KMS-11 (cell line): ENCODE data around the gene MEF2D.

ENCODE experiments used
- H2AFZ ChIP-seq: fragments of 200-600 bp; sonication (generic); 2 replicates; pipeline ENCODE4 v1.6.1; 2016; ENCODE audit warnings: antibody characterized with exemption, mixed run types, low read depth
- H3K27ac ChIP-seq: fragments of 200-600 bp; sonication (generic); 2 replicates; pipeline ENCODE4 v1.6.1; 2016; ENCODE audit warnings: mild to moderate bottlenecking, mixed run types
- H3K27me3 ChIP-seq: fragments of 200-600 bp; sonication (generic); 2 replicates; pipeline ENCODE4 v1.6.1; 2017; ENCODE audit warnings: mild to moderate bottlenecking, low read depth, mixed run types, moderate library complexity; ENCODE audit not compliant: insufficient read depth
- H3K36me3 ChIP-seq: fragments of 200-600 bp; sonication (generic); 2 replicates; pipeline ENCODE4 v1.6.1; 2017; ENCODE audit warnings: mild to moderate bottlenecking, mixed run types; ENCODE audit not compliant: insufficient read depth
- H3K4me1 ChIP-seq: fragments of 200-600 bp; sonication (generic); 2 replicates; pipeline ENCODE4 v1.6.1; 2016; ENCODE audit warnings: mild to moderate bottlenecking, low read depth, mixed run types; ENCODE audit not compliant: poor library complexity, severe bottlenecking
- H3K4me2 ChIP-seq: fragments of 200-600 bp; sonication (generic); 2 replicates; pipeline ENCODE4 v1.7.0; 2016; ENCODE audit warnings: mild to moderate bottlenecking, mixed run types
- H3K4me3 ChIP-seq: fragments of 200-600 bp; sonication (generic); IDR thresholded peaks from 2 replicates; pipeline ENCODE4 v1.6.1; 2017; ENCODE audit warnings: low read depth, low read length, mixed read lengths; ENCODE audit not compliant: insufficient read depth
- H3K79me2 ChIP-seq: fragments of 200-600 bp; sonication (generic); 2 replicates; pipeline ENCODE4 v1.6.1; 2016; ENCODE audit warnings: low read depth, mixed run types; ENCODE audit not compliant: insufficient read depth
- H3K9ac ChIP-seq: fragments of 200-600 bp; sonication (generic); 2 replicates; pipeline ENCODE4 v1.6.1; 2016; ENCODE audit warnings: mild to moderate bottlenecking, mixed run types
- H4K20me1 ChIP-seq: fragments of 200-600 bp; sonication (generic); 2 replicates; pipeline ENCODE4 v1.6.1; 2016; ENCODE audit warnings: mild to moderate bottlenecking, mixed run types; ENCODE audit not compliant: insufficient read depth
- CTCF ChIP-seq: fragments of 200-600 bp; sonication (generic); conservative IDR thresholded peaks from 2 replicates; pipeline ENCODE4 v1.6.1; 2017; ENCODE audit warnings: low read depth, mild to moderate bottlenecking, antibody characterized with exemption, low read length, moderate library complexity, mixed read lengths

MEF2D gene

GRCh38 chr1:156423422-156424352, 76.9 kb downstream of the MEF2D start:
- Histone ChIP-seq H3K9ac (no peak overlapping the region), H4K20me1 (no peaks in the 10 kb centered on the region), H3K4me3 (no peak overlapping the region), H3K27ac (no peak overlapping the region), H3K27me3 (peaks cover 100% of the 10 kb centered on the region), H3K4me1 (peaks cover 22% of the 10 kb centered on the region), H3K4me2 (no peak overlapping the region), H3K36me3 (no peaks in the 10 kb centered on the region), H2AFZ (no peak overlapping the region), H3K79me2 (no peaks in the 10 kb centered on the region)
- no peak for TF ChIP-seq CTCF

GRCh38 chr1:156422602-156423091, 77.9 kb downstream of the MEF2D start:
- Histone ChIP-seq H3K36me3 (no peaks in the 10 kb centered on the region), H3K4me2 (no peak overlapping the region), H2AFZ (no peak overlapping the region), H3K9ac (no peak overlapping the region), H3K27me3 (peaks cover 100% of the 10 kb centered on the region), H4K20me1 (no peaks in the 10 kb centered on the region), H3K79me2 (no peaks in the 10 kb centered on the region), H3K27ac (no peak overlapping the region), H3K4me3 (no peak overlapping the region), H3K4me1 (peaks cover 22% of the 10 kb centered on the region)
- no peak for TF ChIP-seq CTCF

GRCh38 chr1:156421939-156422601, 78.5 kb downstream of the MEF2D start:
- H3K9ac ChIP-seq: no peak overlapping the region
- H3K4me1 ChIP-seq: peaks cover 22% of the 10 kb centered on the region
- no peak for TF ChIP-seq CTCF
- H4K20me1 ChIP-seq: no peaks in the 10 kb centered on the region
- H3K36me3 ChIP-seq: no peaks in the 10 kb centered on the region
- peaks cover 100% of the 10 kb centered on the region for H3K27me3 ChIP-seq
- H3K27ac ChIP-seq: no peak overlapping the region
- peak overlapping the region; percentile 51 for H2AFZ ChIP-seq
- H3K79me2 ChIP-seq: no peaks in the 10 kb centered on the region
- H3K4me3 ChIP-seq: peak overlapping the region; percentile 78
- H3K4me2 ChIP-seq: peak overlapping the region; percentile 74

- TF ChIP-seq CTCF: no peak
- H3K4me2 ChIP-seq: peak overlapping the region; percentile 74
- H2AFZ ChIP-seq: peak overlapping the region; percentile 51
- no peaks in the 10 kb centered on the region for H3K36me3 ChIP-seq
- peaks cover 100% of the 10 kb centered on the region for H3K27me3 ChIP-seq
- peak overlapping the region; percentile 78 for H3K4me3 ChIP-seq
- H4K20me1 ChIP-seq: no peaks in the 10 kb centered on the region
- H3K4me1 ChIP-seq: peaks cover 22% of the 10 kb centered on the region
- no peak overlapping the region for H3K9ac ChIP-seq
- H3K27ac ChIP-seq: no peak overlapping the region
- no peaks in the 10 kb centered on the region for H3K79me2 ChIP-seq
Measured at GRCh38 chr1:156421062-156421938, 79.3 kb downstream of the MEF2D start.
